ENCODE results near the gene SPRED3. TPM values are rescaled to one million over a fixed set of nuclear protein-coding genes. Genes with fewer than 3 reads are reported as not detected.

Gene SPRED3
- total and polyA plus RNA-seq, 4 donors, result under 0.01 to 0.09 TPM; not detected in 2

DNA sequence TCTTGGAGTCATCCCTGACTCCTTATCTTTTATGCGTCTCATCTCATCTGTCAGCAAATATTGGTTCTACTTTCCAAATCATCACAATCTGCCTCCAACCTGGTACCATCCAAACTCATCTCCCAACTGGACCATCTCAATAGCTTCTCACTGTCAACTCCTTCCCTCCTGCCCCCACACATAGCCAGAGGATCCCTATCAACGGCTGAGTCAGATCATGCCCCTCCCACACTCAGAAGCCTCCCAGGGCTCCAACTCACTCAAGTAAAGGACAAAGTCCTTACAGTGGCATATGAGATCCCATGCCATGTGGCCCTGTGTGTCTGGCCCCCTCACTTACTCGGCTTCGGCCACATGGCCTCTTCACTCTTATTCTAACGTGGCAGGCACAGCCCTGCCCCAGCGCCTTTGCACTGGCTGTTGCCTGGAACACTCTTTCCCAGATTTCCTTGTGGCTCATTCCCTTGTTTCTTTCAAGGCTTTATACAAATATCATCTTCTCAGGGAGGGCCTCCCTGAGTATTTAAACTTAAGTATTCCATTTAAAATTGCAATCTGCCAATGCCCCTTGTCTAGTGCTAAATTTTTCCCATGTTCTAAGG lies 4.3 kb downstream of the SPRED3 start:
- peaks cover 3 to 6% (median 5%) of the 10 kb centered on the region in 4 donors for H3K4me1 ChIP-seq (ENCODE audit: control insufficient read depth in 4 of 4, insufficient read depth in 4 of 4, low read length in 3 of 4)
- DNase-seq (ENCODE audit: low spot score), result no peak
- H3K36me3 ChIP-seq (ENCODE audit: control insufficient read depth in 4 of 4, insufficient read depth in 3 of 4, low read depth in 1 of 4, low read length in 3 of 4), result no peaks in the 10 kb centered on the region
- no peaks in the 10 kb centered on the region for H3K9me3 ChIP-seq (ENCODE audit: control insufficient read depth in 4 of 4, low read length in 3 of 4)
- no peak overlapping the region for H3K4me3 ChIP-seq (ENCODE audit: low read depth in 1 of 3, low read length in 3 of 3)
- no peak overlapping the region for H3K9ac ChIP-seq (ENCODE audit: low read depth in 1 of 2, low read length in 2 of 2)
- no peak overlapping the region for H3K27ac ChIP-seq (ENCODE audit: low read depth in 1 of 2, low read length in 2 of 2)
- peaks cover 0 to 5% (median 0%) of the 10 kb centered on the region in 4 donors for H3K27me3 ChIP-seq (ENCODE audit: control insufficient read depth in 4 of 4, insufficient read depth in 4 of 4, low read length in 3 of 4)
- WGBS, result 72% methylated on average over 6 of the region's 6 CpGs
- TF ChIP-seq HNF4A (conservative IDR thresholded peaks at IDR 0.05) (peak; percentile 25 to 36), FOXA2 (IDR thresholded peaks at IDR 0.05) (no peak)

DNA sequence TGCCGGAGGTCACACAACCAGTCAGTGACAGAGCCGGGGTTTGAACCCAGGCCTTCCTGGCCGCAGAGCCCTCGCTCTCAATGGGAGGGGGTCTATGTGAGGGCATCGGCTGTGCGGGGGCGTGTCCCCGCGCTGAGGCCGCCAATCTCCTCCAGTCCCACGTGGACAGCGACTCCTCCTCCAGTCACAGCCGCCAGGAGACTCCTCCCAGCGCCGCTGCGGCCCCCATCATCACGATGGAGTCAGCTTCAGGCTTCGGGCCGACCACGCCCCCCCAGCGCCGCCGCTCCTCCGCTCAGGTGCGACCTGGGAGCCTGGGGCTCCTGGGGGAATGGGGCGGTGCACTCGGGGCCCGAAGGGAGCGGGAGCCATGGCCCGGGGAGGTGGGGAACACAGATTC lies 6.0 kb downstream of the SPRED3 start:
- Histone ChIP-seq H3K4me1 (ENCODE audit: control insufficient read depth in 4 of 4, insufficient read depth in 4 of 4, low read length in 3 of 4) (no peaks in the 10 kb centered on the region), H3K4me3 (ENCODE audit: low read depth in 1 of 3, low read length in 3 of 3) (no peak overlapping the region), H3K36me3 (ENCODE audit: control insufficient read depth in 4 of 4, insufficient read depth in 3 of 4, low read depth in 1 of 4, low read length in 3 of 4) (no peaks in the 10 kb centered on the region), H3K27ac (ENCODE audit: low read depth in 1 of 2, low read length in 2 of 2) (no peak overlapping the region), H3K27me3 (ENCODE audit: control insufficient read depth in 4 of 4, insufficient read depth in 4 of 4, low read length in 3 of 4) (peaks cover 0 to 5% (median 0%) of the 10 kb centered on the region in 4 donors), H3K9ac (ENCODE audit: low read depth in 1 of 2, low read length in 2 of 2) (no peak overlapping the region), H3K9me3 (ENCODE audit: control insufficient read depth in 4 of 4, low read length in 3 of 4) (no peaks in the 10 kb centered on the region)
- 6% methylated on average over 30 of the region's 30 CpGs for WGBS
- DNase-seq (ENCODE audit: low spot score), result no peak
- no peak for TF ChIP-seq HNF4A (conservative IDR thresholded peaks at IDR 0.05)
- no peak for TF ChIP-seq JUND (IDR thresholded peaks at IDR 0.05)
- no peak for TF ChIP-seq YY1 (IDR thresholded peaks at IDR 0.05)
- TF ChIP-seq, protein P1, sequence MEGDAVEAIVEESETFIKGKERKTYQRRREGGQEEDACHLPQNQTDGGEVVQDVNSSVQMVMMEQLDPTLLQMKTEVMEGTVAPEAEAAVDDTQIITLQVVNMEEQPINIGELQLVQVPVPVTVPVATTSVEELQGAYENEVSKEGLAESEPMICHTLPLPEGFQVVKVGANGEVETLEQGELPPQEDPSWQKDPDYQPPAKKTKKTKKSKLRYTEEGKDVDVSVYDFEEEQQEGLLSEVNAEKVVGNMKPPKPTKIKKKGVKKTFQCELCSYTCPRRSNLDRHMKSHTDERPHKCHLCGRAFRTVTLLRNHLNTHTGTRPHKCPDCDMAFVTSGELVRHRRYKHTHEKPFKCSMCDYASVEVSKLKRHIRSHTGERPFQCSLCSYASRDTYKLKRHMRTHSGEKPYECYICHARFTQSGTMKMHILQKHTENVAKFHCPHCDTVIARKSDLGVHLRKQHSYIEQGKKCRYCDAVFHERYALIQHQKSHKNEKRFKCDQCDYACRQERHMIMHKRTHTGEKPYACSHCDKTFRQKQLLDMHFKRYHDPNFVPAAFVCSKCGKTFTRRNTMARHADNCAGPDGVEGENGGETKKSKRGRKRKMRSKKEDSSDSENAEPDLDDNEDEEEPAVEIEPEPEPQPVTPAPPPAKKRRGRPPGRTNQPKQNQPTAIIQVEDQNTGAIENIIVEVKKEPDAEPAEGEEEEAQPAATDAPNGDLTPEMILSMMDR (IDR thresholded peaks at IDR 0.05; ENCODE audit: low read depth, low read length, missing input control), result no peak
- no peak for TF ChIP-seq RXRA (IDR thresholded peaks at IDR 0.05)
- TF ChIP-seq, protein P2, sequence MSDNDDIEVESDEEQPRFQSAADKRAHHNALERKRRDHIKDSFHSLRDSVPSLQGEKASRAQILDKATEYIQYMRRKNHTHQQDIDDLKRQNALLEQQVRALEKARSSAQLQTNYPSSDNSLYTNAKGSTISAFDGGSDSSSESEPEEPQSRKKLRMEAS (IDR thresholded peaks at IDR 0.05), result no peak
- TF ChIP-seq EGR1 (IDR thresholded peaks at IDR 0.05; ENCODE audit: low read depth in 2 of 2), result no peak
- TF ChIP-seq RAD21 (IDR thresholded peaks at IDR 0.05), result no peak
- TF ChIP-seq, protein P3, sequence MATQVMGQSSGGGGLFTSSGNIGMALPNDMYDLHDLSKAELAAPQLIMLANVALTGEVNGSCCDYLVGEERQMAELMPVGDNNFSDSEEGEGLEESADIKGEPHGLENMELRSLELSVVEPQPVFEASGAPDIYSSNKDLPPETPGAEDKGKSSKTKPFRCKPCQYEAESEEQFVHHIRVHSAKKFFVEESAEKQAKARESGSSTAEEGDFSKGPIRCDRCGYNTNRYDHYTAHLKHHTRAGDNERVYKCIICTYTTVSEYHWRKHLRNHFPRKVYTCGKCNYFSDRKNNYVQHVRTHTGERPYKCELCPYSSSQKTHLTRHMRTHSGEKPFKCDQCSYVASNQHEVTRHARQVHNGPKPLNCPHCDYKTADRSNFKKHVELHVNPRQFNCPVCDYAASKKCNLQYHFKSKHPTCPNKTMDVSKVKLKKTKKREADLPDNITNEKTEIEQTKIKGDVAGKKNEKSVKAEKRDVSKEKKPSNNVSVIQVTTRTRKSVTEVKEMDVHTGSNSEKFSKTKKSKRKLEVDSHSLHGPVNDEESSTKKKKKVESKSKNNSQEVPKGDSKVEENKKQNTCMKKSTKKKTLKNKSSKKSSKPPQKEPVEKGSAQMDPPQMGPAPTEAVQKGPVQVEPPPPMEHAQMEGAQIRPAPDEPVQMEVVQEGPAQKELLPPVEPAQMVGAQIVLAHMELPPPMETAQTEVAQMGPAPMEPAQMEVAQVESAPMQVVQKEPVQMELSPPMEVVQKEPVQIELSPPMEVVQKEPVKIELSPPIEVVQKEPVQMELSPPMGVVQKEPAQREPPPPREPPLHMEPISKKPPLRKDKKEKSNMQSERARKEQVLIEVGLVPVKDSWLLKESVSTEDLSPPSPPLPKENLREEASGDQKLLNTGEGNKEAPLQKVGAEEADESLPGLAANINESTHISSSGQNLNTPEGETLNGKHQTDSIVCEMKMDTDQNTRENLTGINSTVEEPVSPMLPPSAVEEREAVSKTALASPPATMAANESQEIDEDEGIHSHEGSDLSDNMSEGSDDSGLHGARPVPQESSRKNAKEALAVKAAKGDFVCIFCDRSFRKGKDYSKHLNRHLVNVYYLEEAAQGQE (IDR thresholded peaks at IDR 0.05), result no peak
- TF ChIP-seq, protein P4, sequence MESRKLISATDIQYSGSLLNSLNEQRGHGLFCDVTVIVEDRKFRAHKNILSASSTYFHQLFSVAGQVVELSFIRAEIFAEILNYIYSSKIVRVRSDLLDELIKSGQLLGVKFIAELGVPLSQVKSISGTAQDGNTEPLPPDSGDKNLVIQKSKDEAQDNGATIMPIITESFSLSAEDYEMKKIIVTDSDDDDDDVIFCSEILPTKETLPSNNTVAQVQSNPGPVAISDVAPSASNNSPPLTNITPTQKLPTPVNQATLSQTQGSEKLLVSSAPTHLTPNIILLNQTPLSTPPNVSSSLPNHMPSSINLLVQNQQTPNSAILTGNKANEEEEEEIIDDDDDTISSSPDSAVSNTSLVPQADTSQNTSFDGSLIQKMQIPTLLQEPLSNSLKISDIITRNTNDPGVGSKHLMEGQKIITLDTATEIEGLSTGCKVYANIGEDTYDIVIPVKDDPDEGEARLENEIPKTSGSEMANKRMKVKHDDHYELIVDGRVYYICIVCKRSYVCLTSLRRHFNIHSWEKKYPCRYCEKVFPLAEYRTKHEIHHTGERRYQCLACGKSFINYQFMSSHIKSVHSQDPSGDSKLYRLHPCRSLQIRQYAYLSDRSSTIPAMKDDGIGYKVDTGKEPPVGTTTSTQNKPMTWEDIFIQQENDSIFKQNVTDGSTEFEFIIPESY (IDR thresholded peaks at IDR 0.05), result no peak
- no peak for TF ChIP-seq GABPA (IDR thresholded peaks at IDR 0.05 in 1 of 2, conservative IDR thresholded peaks at IDR 0.05 in 1 of 2)
- TF ChIP-seq FOXA1 (IDR thresholded peaks at IDR 0.05), result no peak
- no peak for TF ChIP-seq FOXA2 (IDR thresholded peaks at IDR 0.05)
- TF ChIP-seq, protein P5, sequence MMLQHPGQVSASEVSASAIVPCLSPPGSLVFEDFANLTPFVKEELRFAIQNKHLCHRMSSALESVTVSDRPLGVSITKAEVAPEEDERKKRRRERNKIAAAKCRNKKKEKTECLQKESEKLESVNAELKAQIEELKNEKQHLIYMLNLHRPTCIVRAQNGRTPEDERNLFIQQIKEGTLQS (IDR thresholded peaks at IDR 0.05), result no peak
- TF ChIP-seq NR2F2 (IDR thresholded peaks at IDR 0.05), result no peak
- TF ChIP-seq TAF1 (conservative IDR thresholded peaks at IDR 0.05), result no peak

Data from liver (tissue), 9 donors.